HG02970 (cell line): ENCODE measurements around the gene LY86.
"Not testable (repeated sequence)": the region's sequence is repeated elsewhere in the genome, so short reads cannot be mapped to it uniquely, and the experiment has no call there.

Experiments used
- ATAC-seq: cut with Tn5 transposase; IDR thresholded peaks from one replicate; pipeline ENCODE4 v1.9.1; 2021; ENCODE audit warnings: mild to moderate bottlenecking, moderate library complexity, moderate number of reproducible peaks; ENCODE audit not compliant: unreplicated experiment, low FRiP score

The LY86 gene

DNA sequence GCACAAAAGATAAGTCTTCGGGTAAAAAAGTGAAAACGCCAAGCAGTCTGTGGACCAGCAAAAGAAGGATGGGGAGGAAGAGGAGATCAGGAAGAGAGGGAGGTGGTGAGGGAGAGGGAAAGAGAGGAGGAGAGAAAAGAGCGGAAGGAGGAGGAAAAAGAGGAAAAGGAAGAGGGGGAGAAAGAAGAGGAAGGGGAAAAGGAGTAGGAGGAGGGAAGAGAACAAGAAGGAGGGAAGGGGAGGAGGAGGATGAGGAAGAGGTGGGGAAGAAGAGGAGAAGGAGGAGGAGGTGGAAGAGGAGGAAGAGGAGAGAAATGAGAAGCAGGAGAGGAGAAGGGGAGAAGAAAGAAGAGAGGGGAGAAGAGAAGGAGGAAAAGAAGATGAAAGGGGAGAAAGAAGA is 6.5 kb downstream of the LY86 start:
- no peak for ATAC-seq

DNA sequence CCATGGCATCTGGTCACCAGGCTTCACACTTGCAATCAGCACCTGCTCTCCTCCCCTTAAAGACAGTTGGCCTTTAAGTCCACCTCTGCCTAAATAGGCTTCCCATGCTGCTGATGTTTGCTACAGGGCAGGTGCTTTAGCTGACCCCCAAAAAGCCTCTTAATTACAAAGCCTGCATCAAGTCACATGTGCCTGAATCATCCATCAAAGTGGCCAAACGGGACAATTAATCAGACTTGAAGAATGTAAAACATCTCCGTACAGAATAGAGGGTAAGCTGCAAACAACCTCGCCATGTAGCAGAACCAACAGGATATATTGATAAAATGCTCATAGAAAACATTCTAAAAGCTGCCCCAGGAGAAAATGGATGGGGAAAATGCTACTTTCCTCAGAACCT is 7.4 kb downstream of the LY86 start:
- no peak for ATAC-seq

DNA sequence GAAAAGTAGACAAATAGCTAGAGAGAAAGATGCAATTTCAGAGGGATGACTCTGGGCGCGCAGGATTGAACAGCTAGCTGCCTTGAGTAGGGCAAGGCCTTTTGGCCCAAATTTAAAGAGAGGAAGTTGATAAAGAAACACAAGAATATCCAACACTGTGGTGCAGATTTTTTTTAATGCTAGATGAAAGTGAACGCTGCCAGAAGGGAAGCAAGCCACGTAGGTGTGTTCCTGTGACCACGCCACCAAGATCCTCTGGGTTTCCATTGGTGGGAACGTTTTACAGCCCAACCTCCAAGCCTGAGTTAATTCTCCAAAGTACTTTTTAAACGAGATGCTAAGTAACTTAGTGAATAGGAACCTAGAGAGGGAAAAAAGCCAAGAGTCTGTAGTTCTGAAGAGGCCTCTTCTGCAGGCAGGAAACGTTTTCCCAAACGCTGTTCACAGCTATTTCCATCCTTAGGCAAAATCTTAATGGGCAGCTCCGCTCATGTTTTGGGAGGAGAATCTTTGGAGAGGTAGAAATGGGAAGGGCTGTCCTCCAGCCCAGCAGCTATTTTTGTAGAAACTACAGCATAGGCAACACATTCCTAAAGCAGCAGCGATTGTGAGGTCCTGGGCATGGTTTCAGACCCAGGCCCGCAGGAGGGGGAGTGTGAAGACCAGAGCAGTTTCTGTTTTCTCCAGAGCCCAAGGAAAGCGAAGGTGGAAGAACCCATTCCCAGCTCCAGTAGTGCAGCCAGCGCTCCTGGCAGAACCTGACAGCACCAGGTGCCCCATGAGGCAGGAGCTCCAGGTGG is 8.2 kb downstream of the LY86 start:
- no peak for ATAC-seq

DNA sequence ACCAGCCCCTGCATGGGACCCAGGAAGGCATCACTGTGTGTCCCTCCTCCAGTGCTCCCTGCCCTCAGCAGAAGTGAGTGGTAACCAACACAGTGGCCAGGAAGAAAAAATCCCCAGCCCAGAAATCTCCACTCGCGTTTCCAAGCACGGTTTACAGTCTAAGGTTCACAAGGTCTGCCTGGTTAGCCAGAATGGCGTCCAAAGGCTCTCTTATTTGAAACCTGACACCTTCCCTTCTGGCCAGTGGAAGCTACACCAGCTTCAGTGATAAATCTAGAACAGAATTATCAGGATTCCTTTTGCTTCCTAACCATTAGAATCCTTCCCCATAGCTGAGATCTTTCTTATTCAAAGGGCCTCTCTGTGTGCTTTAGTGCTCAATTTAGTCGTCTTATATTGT is 9.2 kb downstream of the LY86 start:
- ATAC-seq, result no peak

DNA sequence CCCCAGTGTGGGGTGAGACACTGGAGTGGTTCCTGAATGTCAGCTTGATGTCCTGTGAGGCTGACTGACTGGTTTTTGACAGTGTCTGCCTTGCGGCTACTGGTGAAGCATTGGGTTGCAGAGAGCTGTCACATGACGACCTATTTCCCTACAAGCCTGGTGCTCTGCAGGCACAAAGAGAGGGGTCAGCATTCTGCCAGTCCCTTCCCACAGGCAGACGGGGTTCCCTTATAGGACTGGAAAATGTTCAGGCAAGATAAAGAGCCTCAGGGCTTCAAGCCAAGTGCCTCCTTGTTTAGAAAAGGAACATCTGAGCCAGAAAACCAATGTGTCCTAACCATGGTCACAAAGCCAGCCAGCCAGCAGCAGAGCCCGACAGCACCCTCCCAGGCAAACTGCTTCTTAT is 11.0 kb downstream of the LY86 start:
- ATAC-seq, result no peak

DNA sequence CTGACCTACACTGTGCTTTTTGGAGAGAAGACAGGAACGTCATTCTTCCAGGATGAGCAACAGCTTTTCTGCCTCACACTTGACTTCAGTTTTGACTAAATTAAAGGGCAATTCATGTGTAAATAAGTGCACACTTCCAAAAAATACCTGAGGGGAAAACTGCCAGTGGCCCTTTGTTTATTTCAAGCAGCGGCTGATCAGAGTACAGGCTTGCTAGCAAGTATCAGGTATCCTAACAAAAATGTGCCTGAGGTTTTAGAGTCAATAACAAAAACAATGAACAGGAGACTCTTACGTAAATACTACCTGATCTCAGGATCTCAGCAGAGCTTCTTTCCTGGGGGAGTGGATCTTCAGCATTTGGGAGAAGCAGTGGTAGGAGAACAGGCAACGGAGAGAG is 12.4 kb downstream of the LY86 start:
- ATAC-seq, result no peak

DNA sequence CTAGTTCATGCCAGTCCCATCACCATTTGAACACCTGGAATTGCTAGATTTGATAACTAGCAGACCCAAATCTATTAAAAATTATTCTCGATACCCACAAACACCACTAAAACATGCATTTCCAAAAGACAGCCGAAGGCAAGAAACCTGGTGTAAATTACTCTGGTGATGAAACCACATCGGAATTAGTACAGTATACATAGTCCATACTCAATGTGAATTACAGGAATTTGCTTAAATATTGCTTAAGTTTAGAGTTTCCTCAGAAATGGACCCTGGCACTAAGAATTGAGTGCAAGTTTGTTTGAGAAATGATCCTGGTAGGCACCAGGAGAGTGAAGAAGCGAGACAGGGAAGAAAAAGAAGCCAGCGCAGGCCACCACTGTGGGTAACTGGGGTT is 13.7 kb downstream of the LY86 start:
- no peak for ATAC-seq

DNA sequence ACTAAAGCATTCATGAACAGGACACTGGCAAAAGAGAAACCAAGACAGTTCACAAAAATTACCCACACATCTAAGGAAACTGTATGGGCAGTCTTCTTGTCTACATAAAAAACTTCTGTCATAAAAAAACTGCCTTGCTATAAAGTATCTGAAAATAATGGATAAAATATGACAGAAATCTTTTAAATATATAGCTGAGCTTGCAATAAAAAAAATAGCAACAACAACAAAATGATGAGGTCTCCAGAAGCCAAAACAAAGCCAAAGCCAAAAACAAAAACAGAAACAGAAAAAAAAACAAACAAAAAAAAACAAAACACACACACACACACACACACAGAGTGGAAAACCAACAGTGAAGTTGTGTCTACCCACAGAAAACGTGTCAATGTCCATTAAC is 14.8 kb downstream of the LY86 start:
- ATAC-seq, result no peak

DNA sequence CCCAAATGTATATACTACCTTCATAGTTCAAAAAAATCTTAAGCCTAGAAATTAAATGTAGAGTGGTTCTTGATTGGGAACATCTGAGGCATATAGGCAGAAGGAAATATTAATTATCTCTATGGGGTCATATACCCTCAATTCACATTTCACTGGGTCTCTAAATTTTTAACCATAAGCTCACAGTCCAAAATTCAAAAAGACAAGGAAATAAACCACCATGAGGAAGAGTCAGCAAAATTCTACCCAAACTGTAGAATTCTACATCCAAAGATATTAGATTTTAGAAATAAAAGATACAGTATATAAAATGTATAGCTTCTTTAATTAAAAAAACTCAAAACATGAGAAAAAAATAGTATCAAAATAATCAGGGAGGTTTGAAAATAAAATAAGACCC is 15.5 kb downstream of the LY86 start:
- no peak for ATAC-seq

DNA sequence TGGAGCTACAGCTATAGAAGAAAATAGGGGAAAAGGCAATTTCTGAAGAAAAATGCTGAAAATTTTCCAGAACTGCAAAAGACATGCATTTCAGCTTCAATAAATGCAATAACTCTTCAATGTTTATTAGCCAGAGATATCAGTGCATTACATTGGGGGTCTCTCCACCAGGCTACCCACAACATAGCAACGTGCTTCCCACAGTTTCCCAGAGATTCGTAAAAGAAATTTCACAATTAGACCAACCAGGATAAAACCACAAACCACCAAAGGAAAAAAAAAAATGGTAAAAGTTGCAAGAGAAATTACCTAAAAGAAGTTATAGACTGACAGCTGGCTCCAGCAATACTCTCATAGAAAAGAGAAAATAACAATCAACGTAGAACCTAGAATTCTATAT is 16.0 kb downstream of the LY86 start:
- ATAC-seq, result no peak

DNA sequence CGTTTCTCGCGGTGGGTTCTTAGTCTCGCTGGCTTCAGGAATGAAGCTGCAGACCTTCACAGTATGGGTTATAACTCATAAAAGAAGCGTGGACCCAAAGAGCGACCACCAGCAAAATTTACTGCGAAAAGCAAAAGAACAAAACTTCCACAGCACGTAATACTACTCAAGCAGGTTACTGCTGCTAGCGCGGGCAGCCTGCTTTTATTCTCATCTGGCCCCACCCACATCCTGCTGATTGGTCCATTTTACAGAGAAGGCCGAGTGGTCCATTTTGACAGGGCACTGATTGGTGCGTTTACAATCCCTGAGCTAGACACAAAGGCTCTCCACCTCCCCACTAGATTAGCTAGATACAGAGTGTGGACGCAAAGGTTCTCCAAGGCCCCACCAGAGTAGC is 17.4 kb downstream of the LY86 start:
- no peak for ATAC-seq

DNA sequence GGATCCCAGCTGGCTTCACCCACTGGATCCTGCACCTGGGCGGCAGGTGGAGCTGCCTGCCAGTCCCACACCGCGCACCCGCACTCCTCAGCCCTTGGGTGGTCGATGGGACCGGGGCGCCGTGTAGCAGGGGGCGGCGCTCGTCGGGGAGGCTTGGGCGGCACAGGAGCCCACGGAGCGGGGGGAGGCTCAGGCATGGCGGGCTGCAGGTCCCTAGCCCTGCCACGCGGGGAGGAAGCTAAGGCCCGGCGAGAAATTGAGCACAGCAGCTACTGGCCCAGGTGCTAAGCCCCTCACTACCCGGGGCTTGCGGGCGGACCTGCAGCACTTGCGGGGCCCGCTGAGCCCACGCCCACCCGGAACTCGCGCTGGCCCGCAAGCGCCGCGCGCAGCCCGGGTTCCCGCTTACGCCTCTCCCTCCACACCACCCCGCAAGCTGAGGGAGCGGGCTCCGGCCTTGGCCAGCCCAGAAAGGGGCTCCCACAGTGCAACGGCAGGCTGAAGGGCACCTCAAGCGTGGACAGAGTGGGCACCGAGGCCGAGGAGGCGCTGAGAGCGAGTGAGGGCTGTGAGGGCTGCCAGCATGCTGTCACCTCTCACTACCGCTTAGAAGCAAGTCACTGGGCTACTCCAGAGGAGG is 18.0 kb downstream of the LY86 start:
- not testable (repeated sequence) for ATAC-seq

DNA sequence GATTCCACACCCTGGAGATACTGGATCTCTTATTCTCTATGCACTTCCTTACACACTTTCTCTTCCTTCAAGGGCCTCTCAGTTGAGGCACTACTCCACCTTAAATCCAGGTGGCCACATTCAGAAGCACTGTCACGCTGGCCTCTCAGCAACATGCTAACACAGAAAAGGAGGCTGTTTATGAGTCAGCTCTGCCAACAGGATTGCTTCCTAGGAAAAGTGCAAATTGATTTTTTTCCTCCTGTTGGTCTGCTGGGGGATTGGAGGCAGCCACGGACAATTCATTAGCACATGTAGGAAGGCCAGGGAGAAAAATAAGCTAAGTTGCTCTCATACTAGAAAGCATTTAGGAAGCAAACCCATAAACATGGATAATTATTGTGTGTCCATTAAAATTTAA is 20.9 kb downstream of the LY86 start:
- no peak for ATAC-seq

DNA sequence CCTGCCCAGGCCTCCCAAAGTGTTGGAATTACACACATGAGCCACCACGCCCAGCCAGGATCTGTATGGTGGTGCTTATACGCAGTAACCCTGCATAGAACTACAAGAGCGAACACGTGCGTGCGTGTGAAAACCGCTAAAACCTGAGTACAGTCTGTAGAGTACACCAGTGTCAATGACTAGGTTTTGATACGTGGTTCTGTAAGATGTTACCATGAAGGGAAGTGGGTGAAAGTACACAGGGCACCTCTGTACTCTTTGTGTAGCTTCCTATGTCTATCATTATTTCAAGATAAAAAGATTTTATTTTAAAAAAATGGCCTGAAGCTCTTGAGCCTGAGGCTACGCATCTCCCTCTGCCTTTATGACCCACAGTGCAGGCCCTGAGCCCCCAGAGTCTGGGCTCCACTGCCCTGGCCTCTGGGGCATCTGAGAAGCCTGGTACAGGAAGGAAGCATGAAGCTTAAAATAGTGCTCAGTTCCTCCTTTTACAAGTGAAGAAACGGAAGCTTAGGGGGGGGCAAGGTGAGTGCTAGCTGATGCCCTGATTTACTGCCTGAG is 21.6 kb downstream of the LY86 start:
- ATAC-seq, result peak; percentile 70

DNA sequence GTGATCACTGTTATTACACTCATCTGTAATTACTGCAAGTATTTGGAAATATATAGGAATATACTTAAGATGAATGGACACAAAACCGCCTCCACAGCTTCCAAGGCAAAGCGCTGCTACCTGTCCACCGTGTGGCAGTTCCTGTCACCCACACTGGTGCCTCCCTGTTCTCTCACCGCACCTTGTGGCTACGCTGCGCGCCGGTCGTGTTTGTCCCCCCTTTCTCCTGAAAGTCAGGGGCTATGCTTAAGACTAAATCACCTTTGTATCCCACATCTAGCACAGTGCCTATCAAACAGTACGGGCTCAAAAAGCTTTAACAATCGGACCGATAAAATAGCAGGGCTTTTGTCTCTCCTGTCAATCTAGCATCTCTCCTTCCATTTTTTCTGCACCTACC is 23.0 kb downstream of the LY86 start:
- ATAC-seq, result no peak

DNA sequence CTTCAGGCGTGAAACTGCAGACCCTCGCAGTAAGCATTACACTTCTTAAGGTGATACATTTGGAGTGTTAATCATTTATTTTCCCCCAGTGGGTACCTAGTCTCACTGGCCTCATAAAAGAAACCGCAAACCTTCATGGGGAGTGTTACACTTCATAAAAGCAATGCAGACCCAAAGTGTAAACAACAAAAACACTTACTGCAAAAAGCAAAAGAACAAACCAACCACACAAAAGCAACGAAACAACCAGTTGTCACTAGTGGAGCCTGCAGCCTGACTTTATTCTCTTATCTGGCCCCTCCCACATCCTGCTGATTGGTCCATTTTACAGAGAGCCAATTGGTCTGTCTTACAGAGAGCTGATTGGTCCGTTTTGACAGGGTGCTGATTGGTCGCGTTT is 23.8 kb downstream of the LY86 start:
- ATAC-seq, result no peak

DNA sequence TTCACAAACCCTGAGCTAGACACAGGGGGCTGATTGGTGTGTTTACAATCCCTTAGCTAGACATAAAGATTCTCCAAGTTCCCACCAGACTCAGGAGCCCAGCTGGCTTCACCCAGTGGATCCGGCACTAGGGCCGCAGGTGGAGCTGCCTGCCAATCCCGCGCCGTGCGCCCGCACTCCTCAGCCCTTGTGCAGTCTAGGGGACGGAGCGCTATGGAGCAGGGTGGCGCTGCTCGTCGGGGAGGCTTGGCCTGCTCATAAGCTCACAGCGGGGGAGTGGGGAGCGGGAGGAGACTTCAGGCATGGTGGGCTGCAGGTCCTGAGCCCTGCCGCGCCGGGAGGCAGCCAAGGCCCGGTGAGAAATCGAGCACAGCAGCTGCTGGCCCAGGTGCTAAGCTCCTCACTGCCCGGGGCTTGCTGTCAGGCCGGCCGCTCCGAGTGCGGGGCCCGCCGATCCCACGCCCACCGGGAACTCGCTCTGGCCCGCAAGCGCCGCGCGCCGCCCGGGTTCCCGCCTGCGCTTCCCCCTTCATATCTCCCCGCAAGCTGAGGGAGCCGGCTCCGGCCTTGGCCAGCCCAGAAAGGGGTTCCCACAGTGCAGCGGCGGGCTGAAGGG is 24.7 kb downstream of the LY86 start:
- ATAC-seq, result not testable (repeated sequence)

DNA sequence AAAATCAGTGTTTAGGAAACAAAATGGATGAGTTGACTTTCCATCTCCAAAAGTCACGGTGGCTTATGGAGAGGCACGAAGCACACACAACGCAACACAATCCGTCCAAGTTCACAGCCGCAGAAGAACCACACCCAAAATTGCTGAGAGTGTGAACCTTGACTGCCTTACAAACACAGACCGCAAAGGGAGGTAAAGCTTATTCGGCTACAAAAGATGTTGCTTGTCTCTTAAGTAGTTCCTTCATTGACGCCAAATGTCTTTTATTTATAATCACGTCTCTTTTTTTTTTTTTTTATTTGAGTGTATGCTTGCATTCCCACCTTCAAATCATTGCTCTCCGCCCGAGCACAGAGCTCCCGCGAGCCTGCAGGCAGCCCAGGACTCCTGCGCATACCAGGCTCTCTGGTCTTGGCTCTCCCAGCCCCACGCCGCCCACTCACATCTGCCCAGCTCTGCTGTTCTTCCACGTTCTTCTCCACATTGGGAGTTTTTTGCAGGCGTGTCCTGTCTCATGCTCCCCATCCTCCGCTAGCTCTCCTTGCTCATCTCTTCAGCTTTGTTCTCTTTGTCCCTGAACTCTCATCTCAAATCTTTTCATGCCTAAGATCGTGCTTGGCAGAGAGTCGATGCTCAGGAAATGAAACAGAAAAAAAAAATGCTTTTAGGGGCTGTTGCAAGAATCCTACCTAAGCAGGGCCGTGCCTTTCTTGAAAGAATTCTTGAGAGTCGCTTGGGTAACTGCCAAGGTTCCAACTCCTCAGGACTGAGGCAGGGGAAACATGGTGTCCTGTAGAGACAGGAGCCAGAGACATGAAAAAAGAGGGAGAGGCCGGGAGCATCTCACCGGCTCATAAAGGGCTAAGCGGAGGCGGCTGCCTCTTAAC is 25.8 kb downstream of the LY86 start:
- no peak for ATAC-seq

DNA sequence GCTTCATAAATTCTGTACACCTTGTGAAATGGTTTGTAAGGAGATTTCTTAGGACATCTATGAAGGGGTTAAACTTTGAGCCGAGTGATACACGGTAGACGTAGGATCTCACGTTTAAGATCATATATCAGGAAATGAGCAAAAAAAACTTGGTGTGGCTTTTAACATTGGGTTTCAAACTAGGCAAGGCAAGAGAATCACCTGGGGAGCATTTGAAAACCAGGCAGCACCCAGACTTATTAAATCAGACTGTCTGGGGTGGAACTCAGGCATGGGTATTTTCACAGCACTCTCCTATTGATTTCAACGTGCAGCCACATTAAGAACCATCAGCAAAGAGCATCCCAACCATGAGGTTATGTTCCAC is 26.4 kb downstream of the LY86 start:
- ATAC-seq, result no peak

DNA sequence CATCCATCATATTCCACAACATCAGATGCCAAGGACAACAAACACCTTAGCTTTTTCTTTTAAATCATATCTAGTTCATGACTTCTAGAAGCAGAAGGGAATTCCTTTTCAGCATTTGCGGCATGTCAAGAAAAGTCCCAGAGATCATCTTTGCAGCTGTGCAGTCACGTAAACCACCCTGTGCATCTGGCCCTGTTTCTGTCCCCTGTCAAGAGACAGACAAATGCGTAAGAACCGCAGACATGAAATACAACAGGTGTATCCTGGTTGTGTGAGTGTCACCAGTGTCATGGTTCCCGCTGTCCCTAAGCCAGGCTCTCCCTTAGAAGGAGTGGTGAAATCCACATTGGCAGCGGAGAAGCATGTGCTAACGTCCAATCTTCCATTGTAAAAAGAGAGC is 28.1 kb downstream of the LY86 start:
- ATAC-seq, result no peak
